NCI-H187 (cell line): Measurements from ENCODE around the gene SARS1.
"Not testable (repeated sequence)": the region's sequence is repeated elsewhere in the genome, so short reads cannot be mapped to it uniquely, and the experiment has no call there.

ENCODE experiments used
- DNase-seq, 2 experiments: peaks; one replicate each; lab custom pipeline; 2025; lab: John Stamatoyannopoulos, UW

Gene SARS1

DNA sequence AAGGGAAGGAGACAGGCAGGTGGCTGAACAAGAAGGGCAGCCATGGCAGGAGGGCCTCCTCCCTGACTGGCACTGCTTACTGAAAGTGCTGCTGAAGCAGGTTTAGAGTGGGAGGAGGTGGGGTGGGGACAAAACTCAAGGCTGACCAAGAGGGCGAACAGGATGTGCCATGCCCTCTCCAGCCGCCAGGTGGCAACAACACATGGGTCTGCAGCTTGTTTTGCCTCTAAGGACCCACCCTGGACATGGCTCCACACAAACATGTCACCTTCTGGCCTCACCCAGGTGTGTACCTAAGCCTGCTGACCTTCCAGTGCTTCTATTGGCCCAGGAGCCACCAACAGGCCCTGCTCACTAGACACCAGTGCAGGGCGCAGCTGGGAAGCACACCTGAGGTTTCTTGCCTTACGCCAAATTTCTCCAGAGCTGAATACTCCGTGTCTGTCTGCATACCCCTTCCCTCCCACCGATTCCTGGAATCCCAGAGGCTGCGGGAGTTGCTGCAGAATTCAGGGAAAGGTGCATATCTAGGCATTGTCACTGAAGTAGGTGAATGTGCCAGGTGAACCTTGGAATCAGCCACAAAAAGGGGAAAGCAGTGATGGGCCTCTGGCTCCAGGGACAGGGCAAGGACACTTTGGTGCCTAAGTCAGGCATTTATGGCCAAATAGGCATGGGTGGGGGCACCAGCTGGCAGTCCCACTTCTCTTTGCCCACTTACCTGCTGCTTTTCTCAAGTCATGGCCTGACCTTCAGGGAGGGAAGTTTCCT lies 63.9 kb downstream of the SARS1 start:
- DNase-seq: peak; percentile 47 to 68

- DNase-seq: no peak
Measured at GRCh38 chr1:109279615-109280278, 66.0 kb downstream of the SARS1 start.

- no peak for DNase-seq
Measured at GRCh38 chr1:109280862-109281261, 67.1 kb downstream of the SARS1 start.

- no peak for DNase-seq
Measured at GRCh38 chr1:109281680-109282496, 68.2 kb downstream of the SARS1 start.

GRCh38 chr1:109282497-109282951 lies 68.8 kb downstream of the SARS1 start:
- DNase-seq: no peak

- DNase-seq: peak; percentile 90 to 95
Measured at GRCh38 chr1:109282952-109283747, 69.4 kb downstream of the SARS1 start, which contains the start of gene PSRC1. TSS of gene PSRC1 (minus strand) at chr1:109283145.

DNA sequence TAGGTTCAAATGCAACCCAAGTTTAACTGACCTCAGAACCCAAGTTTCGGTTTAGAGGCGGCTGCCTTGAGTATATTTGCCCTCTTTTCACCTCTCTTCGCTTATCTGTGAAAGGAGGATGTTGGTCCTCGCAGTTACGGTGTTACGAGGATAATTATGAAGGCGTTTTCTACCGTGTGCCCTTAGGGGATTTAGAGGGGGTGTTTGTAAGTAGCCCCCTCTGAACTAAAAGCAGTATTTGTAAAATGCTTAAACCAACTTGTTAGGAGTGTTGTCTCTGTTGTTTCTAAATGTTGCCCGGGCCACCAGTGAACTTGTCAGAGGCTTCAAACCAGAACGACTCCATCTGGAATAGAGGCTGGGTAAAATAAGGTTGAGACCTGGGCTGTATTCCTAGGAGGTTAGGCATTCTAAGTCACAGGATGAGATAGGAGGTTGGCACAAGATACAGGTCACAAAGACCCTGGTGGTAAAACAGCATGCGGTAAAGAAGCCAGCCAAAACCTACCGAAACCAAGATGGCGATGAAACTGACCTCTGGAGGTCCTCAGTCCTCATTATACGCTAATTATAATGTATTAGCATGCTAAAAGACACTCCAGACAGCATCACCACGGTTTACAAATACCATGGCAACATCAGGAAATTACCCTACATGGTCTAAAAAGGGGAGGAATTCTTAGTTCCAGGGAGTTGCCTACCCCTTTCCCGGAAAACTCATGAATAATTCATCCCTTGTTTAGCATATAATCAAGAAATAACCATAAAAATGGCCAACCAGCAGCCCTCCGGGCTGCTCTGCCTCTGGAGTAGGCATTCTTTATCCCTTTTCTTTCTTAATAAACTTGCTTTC lies 70.3 kb downstream of the SARS1 start:
- no peak for DNase-seq

GRCh38 chr1:109286762-109287161 lies 73.0 kb downstream of the SARS1 start:
- not testable (repeated sequence) for DNase-seq
